ENCODE data around the gene DNAH3.

Gene DNAH3

DNA sequence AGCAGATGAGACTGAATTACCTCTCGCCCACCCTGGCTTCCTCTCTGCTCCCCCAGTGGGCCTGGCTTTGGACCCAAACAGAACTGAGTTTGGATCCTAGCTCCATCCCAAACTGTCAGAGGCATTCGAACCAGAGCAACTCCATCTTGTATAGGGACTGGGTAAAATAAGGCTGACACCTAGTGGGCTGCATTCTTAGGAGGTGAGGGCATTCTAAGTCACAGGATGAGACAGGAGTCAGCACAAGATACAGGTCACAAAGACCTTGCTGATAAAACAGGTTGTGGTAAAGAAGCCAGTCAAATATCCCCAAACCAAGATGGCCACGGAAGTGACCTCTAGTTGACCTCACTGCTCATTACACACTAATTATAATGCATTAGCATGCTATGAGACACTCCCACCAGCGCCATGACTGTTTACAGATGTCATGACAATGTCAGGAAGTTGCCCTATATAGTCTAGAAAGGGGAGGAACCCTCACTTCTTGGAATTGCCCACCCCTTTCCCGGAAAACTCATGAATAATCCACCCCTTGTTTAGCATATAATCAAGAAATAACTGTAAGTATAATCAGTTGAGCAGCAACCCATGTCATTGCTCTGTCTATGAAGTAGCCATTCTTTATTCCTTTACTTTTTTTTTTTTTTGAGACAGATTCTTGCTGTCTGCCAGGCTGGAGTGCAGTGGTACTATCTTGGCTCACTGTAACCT is 205.6 kb downstream of the DNAH3 start:
- no peak overlapping the region for H3K4me3 ChIP-seq (ENCODE audit: low read depth, low read length)
- TF ChIP-seq MYC (IDR thresholded peaks at IDR 0.05; ENCODE audit: low read depth, low read length) (no peak), POLR2A (IDR thresholded peaks at IDR 0.05; ENCODE audit: extremely low read depth, insufficient read length) (no peak)
- TF ChIP-seq, protein P1, sequence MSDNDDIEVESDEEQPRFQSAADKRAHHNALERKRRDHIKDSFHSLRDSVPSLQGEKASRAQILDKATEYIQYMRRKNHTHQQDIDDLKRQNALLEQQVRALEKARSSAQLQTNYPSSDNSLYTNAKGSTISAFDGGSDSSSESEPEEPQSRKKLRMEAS (IDR thresholded peaks at IDR 0.05; ENCODE audit: low read depth, low read length), result no peak
- TF ChIP-seq, protein P2, sequence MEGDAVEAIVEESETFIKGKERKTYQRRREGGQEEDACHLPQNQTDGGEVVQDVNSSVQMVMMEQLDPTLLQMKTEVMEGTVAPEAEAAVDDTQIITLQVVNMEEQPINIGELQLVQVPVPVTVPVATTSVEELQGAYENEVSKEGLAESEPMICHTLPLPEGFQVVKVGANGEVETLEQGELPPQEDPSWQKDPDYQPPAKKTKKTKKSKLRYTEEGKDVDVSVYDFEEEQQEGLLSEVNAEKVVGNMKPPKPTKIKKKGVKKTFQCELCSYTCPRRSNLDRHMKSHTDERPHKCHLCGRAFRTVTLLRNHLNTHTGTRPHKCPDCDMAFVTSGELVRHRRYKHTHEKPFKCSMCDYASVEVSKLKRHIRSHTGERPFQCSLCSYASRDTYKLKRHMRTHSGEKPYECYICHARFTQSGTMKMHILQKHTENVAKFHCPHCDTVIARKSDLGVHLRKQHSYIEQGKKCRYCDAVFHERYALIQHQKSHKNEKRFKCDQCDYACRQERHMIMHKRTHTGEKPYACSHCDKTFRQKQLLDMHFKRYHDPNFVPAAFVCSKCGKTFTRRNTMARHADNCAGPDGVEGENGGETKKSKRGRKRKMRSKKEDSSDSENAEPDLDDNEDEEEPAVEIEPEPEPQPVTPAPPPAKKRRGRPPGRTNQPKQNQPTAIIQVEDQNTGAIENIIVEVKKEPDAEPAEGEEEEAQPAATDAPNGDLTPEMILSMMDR (IDR thresholded peaks at IDR 0.05; ENCODE audit: low read depth, low read length), result no peak
- peak; percentile 25 for DNase-seq (ENCODE audit: low read depth)

DNA sequence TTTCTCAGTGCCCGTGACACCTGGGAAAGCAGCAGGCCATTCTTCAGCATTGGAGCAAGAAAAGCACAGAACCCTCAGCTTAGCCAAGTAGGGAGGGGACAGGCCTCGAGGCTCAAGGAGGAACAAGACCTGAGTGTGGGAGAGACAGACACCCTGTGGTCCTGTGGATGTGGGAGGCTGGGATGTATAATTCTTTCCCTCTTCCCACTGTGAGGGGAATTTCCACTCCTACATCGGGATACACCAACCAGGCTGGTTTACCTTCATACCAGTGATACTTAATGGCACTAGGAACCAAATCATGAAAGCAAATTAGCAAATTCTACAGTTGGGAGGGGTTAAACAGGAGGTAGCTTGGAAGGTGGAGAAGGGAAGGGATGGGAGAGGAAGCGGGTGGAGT is 208.4 kb downstream of the DNAH3 start:
- TF ChIP-seq, protein P1 (IDR thresholded peaks at IDR 0.05; ENCODE audit: low read depth, low read length), result no peak
- TF ChIP-seq MYC (IDR thresholded peaks at IDR 0.05; ENCODE audit: low read depth, low read length), result no peak
- no peak for TF ChIP-seq POLR2A (IDR thresholded peaks at IDR 0.05; ENCODE audit: extremely low read depth, insufficient read length)
- DNase-seq (ENCODE audit: low read depth), result no peak
- H3K4me3 ChIP-seq (ENCODE audit: low read depth, low read length), result no peak overlapping the region

DNA sequence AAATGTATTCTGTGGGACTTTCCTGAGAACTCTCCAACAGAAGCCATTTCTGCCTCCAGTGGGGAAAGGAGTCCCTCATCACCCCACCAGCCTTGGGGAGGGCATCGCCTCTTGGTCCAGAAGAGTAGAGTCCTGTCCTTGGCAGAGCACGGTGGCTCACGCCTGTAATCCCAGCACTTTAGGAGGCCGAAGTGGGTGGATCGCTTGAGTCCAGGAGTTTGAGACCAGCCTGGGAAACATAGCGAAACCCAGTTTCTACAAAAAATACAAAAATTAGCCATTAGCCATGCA is 209.1 kb downstream of the DNAH3 start:
- H3K4me3 ChIP-seq (ENCODE audit: low read depth, low read length), result no peak overlapping the region
- DNase-seq (ENCODE audit: low read depth), result no peak
- TF ChIP-seq POLR2A (IDR thresholded peaks at IDR 0.05; ENCODE audit: extremely low read depth, insufficient read length), result no peak
- TF ChIP-seq, protein P1 (IDR thresholded peaks at IDR 0.05; ENCODE audit: low read depth, low read length), result no peak
- TF ChIP-seq, protein P2 (IDR thresholded peaks at IDR 0.05; ENCODE audit: low read depth, low read length), result no peak
- no peak for TF ChIP-seq MYC (IDR thresholded peaks at IDR 0.05; ENCODE audit: low read depth, low read length)

DNA sequence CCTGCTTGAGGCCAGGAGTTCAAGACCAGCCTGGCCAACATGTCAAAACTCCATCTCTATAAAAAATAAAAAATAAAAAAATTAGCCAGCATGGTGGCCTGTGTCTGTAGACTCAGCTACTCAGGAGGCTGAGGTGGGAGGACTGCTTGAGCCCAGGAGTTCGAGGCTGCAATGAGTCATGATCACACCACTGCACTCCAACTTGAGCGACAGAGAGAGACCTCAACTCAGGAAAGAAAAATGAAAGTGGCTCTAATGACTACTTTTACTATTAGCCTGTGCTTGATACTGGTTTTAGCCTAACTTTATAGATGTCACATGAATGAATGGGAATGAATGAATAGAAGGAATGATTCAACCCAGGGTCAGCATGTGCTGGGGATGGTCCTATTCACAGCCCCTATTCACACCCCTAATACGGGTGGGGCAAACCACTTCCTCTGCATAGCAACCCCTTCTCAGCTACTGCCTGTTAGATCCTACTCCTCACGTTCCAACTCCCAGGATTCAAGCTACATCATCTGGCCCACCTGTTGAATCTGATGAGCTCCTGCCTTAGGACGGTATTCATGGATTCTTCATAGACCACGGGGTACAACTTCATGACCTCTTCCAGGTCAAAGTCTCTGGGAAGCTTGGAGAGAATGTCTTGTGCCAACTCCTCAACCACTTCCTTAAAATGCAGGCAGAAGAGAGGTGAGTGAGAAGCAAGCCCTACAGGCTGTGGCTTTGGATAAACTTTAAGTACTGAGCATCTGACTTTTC is 209.6 kb downstream of the DNAH3 start:
- no peak for TF ChIP-seq POLR2A (IDR thresholded peaks at IDR 0.05; ENCODE audit: extremely low read depth, insufficient read length)
- TF ChIP-seq, protein P1 (IDR thresholded peaks at IDR 0.05; ENCODE audit: low read depth, low read length), result no peak
- TF ChIP-seq MYC (IDR thresholded peaks at IDR 0.05; ENCODE audit: low read depth, low read length), result no peak
- TF ChIP-seq, protein P2 (IDR thresholded peaks at IDR 0.05; ENCODE audit: low read depth, low read length), result no peak
- DNase-seq (ENCODE audit: low read depth), result peak; percentile 65
- no peak overlapping the region for H3K4me3 ChIP-seq (ENCODE audit: low read depth, low read length)

DNA sequence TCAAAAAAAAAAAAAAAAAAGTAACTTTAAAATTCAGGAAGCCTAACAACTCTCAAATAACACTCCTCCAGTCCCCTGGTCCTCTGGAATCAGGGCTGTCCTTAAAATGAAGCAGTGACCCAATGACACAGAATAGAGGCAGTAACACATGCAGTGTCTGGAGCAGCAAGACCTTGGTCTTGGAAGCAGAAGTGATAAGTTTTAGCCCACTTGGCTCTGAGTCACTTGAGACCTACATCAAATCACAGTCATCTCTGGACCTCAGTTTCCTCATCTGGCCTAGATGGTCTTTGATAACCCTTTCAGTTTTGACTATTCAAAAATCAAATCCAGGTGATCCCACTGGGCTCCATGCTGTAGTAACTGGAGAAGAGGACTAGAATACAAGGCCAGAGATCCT is 211.0 kb downstream of the DNAH3 start:
- no peak for TF ChIP-seq MYC (IDR thresholded peaks at IDR 0.05; ENCODE audit: low read depth, low read length)
- TF ChIP-seq, protein P2 (IDR thresholded peaks at IDR 0.05; ENCODE audit: low read depth, low read length), result no peak
- no peak for TF ChIP-seq POLR2A (IDR thresholded peaks at IDR 0.05; ENCODE audit: extremely low read depth, insufficient read length)
- TF ChIP-seq, protein P1 (IDR thresholded peaks at IDR 0.05; ENCODE audit: low read depth, low read length), result no peak
- no peak for DNase-seq (ENCODE audit: low read depth)

DNA sequence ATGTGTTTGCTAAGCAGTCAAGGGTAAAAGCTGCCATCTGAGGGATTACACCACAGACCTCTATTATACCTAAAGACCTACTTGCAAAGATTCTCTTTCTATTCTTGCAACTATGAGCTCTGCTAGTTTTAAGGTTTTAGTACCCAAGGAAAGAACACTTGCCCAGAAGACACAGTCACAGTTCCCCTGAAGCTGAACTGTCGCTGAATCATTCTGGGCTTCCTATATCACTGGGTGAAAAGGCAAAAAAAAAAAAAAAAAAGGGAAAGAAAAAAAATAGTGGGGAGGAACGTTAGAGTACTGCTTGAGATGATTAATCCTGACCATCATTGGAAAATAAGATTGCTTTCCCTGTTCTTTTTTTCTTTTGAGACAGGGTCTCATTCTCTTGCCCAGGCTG is 212.2 kb downstream of the DNAH3 start:
- no peak overlapping the region for H3K4me3 ChIP-seq (ENCODE audit: low read depth, low read length)
- TF ChIP-seq POLR2A (IDR thresholded peaks at IDR 0.05; ENCODE audit: extremely low read depth, insufficient read length) (no peak), MYC (IDR thresholded peaks at IDR 0.05; ENCODE audit: low read depth, low read length) (no peak)
- TF ChIP-seq, protein P2 (IDR thresholded peaks at IDR 0.05; ENCODE audit: low read depth, low read length), result no peak
- TF ChIP-seq, protein P1 (IDR thresholded peaks at IDR 0.05; ENCODE audit: low read depth, low read length), result no peak
- no peak for DNase-seq (ENCODE audit: low read depth)

More for the DNA sequence above, 211.0 kb downstream of the DNAH3 start:
- no peak overlapping the region for H3K4me3 ChIP-seq (ENCODE audit: low read depth, low read length)

Measured in NB4 (cell line).